Neuronal stem cell (in vitro differentiated cells): ENCODE data around the gene E4F1.

Source experiments
- DNase-seq: peaks from one replicate; pipeline ENCODE4 v3.0.0-alpha.2; 2013; ENCODE audit warnings: low spot score
- H2AFZ ChIP-seq: one replicate; pipeline ENCODE4 v1.6.1; 2013; ENCODE audit warnings: mild to moderate bottlenecking, low read length, inconsistent platforms
- H2AK5ac ChIP-seq: 2 replicates; pipeline ENCODE4 v1.6.1; 2013; ENCODE audit warnings: low read depth, mild to moderate bottlenecking, inconsistent platforms, low read length, moderate library complexity, mixed read lengths
- H2BK120ac ChIP-seq: 2 replicates; pipeline ENCODE4 v1.6.1; 2013; ENCODE audit warnings: low read depth, mild to moderate bottlenecking, inconsistent platforms, low read length, moderate library complexity, mixed read lengths
- H2BK12ac ChIP-seq: one replicate; pipeline ENCODE4 v1.6.1; 2013; ENCODE audit warnings: low read length, inconsistent platforms
- H2BK15ac ChIP-seq: 2 replicates; pipeline ENCODE4 v1.6.1; 2013; ENCODE audit warnings: mild to moderate bottlenecking, low read length, inconsistent platforms, mixed read lengths
- H2BK5ac ChIP-seq: one replicate; pipeline ENCODE4 v1.6.1; 2013; ENCODE audit warnings: inconsistent platforms, mild to moderate bottlenecking, low read length, moderate library complexity
- H3K14ac ChIP-seq: one replicate; pipeline ENCODE4 v1.6.1; 2013; ENCODE audit warnings: low read length, inconsistent platforms
- H3K18ac ChIP-seq: 2 replicates; pipeline ENCODE4 v1.6.1; 2013; ENCODE audit warnings: low read length, inconsistent platforms
- H3K23ac ChIP-seq: 2 replicates; pipeline ENCODE4 v1.6.1; 2013; ENCODE audit warnings: low read depth, mild to moderate bottlenecking, mixed read lengths, low read length, inconsistent platforms; ENCODE audit not compliant: poor library complexity
- H3K27ac ChIP-seq: replicated peaks from 3 replicates; pipeline ENCODE4 v1.5.1; 2013; ENCODE audit warnings: low read length, inconsistent platforms
- H3K27me3 ChIP-seq, 3 experiments: 2 replicates each; pipeline ENCODE4 v1.6.1; 2013; ENCODE audit warnings: low read length in 3 of 3, mild to moderate bottlenecking in 2 of 3, inconsistent platforms in 1 of 3, low read depth in 1 of 3, mixed read lengths in 1 of 3, moderate library complexity in 1 of 3; ENCODE audit not compliant: control insufficient read depth in 3 of 3, insufficient read depth in 3 of 3
- H3K36me3 ChIP-seq, 2 donors: replicated peaks in 1 of 2; 2 replicates each; pipeline ENCODE4 v1.6.1; 2013; ENCODE audit warnings: low read length in 2 of 2; ENCODE audit not compliant: control insufficient read depth in 2 of 2, insufficient read depth in 2 of 2
- H3K4ac ChIP-seq: 2 replicates; pipeline ENCODE4 v1.6.1; 2013; ENCODE audit warnings: inconsistent platforms, mild to moderate bottlenecking, low read length, moderate library complexity
- H3K4me1 ChIP-seq, 2 donors: 1 replicate in 1 of 2; 2 replicates in 1 of 2; pipeline ENCODE4 v1.6.1; 2013; ENCODE audit warnings: low read length in 2 of 2, low read depth in 1 of 2; ENCODE audit not compliant: control insufficient read depth in 2 of 2, insufficient read depth in 1 of 2
- H3K4me2 ChIP-seq: one replicate; pipeline ENCODE4 v1.6.1; 2013; ENCODE audit warnings: mild to moderate bottlenecking, low read length, inconsistent platforms; ENCODE audit not compliant: insufficient read depth, poor library complexity, severe bottlenecking
- H3K4me3 ChIP-seq, 2 donors: 2 replicates each; pipeline ENCODE4 v1.5.1; 2013; ENCODE audit warnings: low read length in 2 of 2, mild to moderate bottlenecking in 2 of 2, inconsistent platforms in 1 of 2, moderate library complexity in 1 of 2
- H3K79me1 ChIP-seq: one replicate; pipeline ENCODE4 v1.6.1; 2013; ENCODE audit warnings: low read depth, mild to moderate bottlenecking, inconsistent platforms, low read length, moderate library complexity
- H3K9ac ChIP-seq: one replicate; pipeline ENCODE4 v1.6.1; 2013; ENCODE audit warnings: mild to moderate bottlenecking, low read depth, low read length, inconsistent platforms; ENCODE audit not compliant: poor library complexity
- H3K9me3 ChIP-seq, 2 donors: replicated peaks in 1 of 2; 2 replicates each; pipeline versions ENCODE3 to v1.6.1; 2013; ENCODE audit warnings: low read length in 2 of 2, mild to moderate bottlenecking in 2 of 2, inconsistent platforms in 1 of 2, low read depth in 1 of 2, mixed read lengths in 1 of 2, moderate library complexity in 1 of 2; ENCODE audit not compliant: control insufficient read depth in 2 of 2, insufficient read depth in 1 of 2
- H4K8ac ChIP-seq: one replicate; pipeline ENCODE4 v1.6.1; 2013; ENCODE audit warnings: low read depth, mild to moderate bottlenecking, inconsistent platforms, low read length, moderate library complexity
- H4K91ac ChIP-seq: one replicate; pipeline ENCODE4 v1.6.1; 2013; ENCODE audit warnings: low read length, low read depth, mild to moderate bottlenecking, inconsistent platforms; ENCODE audit not compliant: poor library complexity
- WGBS, 2 donors: extraction: QIAGEN DNeasy Blood & Tissue Kit; methylation state at CpG; one replicate each; pipeline ENCODE4 v1.1.7; 2013; ENCODE audit warnings: missing lambda C conversion rate in 2 of 2, mixed read lengths in 1 of 2; ENCODE audit not compliant: insufficient read length in 2 of 2, insufficient replicate concordance in 1 of 2; ENCODE audit errors: extremely low coverage in 2 of 2; 5-methylcytosine and 5-hydroxymethylcytosine counted together

E4F1 gene

DNA sequence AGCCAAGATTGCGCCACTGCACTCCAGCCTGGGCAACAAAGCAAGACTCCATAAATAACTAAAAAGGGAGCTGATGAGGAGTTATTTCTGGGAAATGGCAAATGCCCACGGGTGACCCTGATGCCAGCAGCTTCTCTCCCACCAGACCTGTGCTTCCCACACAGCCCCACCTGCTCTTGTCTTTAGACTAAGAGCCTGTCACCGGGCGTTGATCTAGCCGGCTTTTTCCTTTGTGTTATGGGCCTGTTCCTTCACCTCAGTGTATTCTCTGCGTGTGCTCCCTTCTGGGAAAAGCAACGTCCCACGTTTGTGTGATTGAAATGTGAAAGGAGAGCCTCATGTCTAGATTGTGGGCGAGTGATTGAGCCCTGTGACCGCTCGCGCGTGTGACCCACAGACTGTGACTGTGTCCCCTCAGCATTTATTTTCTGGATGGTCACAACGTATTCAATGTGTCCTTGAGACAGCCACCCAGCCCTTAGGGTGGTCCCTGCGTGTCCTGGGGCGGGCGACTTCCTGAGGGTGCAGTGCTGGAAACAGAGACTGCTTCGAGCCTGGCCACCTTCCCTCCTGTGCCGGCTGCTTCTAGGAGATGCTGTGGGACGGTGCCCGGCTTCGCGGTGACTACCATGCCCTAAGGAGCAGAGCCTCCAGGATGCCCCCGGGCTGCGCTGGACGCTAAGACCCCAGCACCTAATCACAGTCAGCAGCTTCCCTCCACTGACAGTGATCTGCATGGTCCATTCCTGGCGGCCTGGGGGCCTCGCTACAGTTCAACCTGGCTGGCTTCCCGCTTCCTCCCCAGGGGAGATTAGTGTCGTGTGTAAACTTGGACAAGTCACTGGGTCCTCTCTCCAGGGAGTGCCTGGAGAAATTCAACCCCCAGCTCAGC is 52.3 kb downstream of the E4F1 start:
- no peak overlapping the region for H3K4ac ChIP-seq
- no peak for DNase-seq
- H3K36me3 ChIP-seq: peaks cover 0 to 11% of the 10 kb centered on the region in 2 donors
- H4K8ac ChIP-seq: no peak overlapping the region
- H4K91ac ChIP-seq: no peak overlapping the region
- H3K27me3 ChIP-seq: no peaks in the 10 kb centered on the region
- no peak overlapping the region for H2AFZ ChIP-seq
- H3K4me2 ChIP-seq: no peak overlapping the region
- no peak overlapping the region for H2BK120ac ChIP-seq
- no peak overlapping the region for H2BK12ac ChIP-seq
- no peak overlapping the region for H2AK5ac ChIP-seq
- no CpG with 5 or more reads among the region's 30 CpGs for WGBS, 2 donors
- no peak overlapping the region for H2BK15ac ChIP-seq
- H3K14ac ChIP-seq: no peak overlapping the region
- H3K18ac ChIP-seq: no peak overlapping the region
- no peaks in the 10 kb centered on the region for H3K9me3 ChIP-seq
- H2BK5ac ChIP-seq: no peak overlapping the region
- no peak overlapping the region for H3K23ac ChIP-seq
- H3K4me1 ChIP-seq: no peaks in the 10 kb centered on the region
- H3K79me1 ChIP-seq: peaks cover 6% of the 10 kb centered on the region
- no peak overlapping the region for H3K4me3 ChIP-seq
- no peak overlapping the region for H3K27ac ChIP-seq
- H3K9ac ChIP-seq: no peak overlapping the region

DNA sequence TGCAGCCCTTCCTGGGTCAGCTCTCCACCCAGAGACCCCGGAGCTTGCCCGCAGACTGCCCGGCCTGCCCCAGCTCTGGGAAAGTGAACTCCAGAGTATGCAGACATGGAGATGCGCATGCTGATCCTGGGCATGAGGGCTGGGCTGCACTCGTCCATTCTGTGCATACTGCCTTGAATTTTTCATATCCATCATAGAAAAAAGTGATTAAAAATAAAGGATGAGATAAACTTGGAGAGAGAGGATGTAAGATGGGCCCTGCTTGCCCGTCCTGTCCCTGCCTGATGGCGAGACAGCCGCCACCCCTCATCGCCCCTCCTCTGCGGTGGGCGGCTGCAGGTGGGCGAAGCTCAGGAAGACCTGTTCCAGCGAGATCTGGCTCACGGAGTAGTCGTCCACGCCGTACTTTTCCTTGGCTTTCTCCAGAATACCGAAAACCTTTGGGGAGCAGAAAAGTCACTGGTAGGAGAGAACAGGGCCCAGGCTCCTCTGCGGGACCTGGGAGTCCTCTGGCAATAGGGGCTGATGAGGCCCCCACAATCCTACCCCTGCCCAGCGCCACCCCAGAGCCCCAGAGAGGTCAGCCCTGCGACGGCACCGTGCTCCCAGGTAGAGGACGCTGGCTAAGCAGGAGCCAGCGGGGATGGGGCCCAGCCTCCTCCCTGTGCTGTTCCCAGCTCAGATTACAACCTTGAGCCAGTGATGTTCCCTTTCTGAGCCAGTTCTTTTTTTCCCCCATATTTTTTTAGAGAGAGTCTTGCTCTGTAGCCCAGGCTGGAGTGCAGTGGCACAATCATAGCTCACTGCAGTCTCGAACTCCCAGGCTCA is 53.2 kb downstream of the E4F1 start:
- peak overlapping the region; percentile 35 for H2AK5ac ChIP-seq
- H3K4me3 ChIP-seq: no peak overlapping the region
- no peak overlapping the region for H3K23ac ChIP-seq
- no peak for DNase-seq
- H2BK120ac ChIP-seq: no peak overlapping the region
- no peak overlapping the region for H2BK15ac ChIP-seq
- no peaks in the 10 kb centered on the region for H3K4me1 ChIP-seq
- no peaks in the 10 kb centered on the region for H3K27me3 ChIP-seq
- H2AFZ ChIP-seq: no peak overlapping the region
- no peak overlapping the region for H2BK5ac ChIP-seq
- H3K4ac ChIP-seq: no peak overlapping the region
- no peak overlapping the region for H3K14ac ChIP-seq
- peak overlapping the region; percentile 43 for H4K91ac ChIP-seq
- no peak overlapping the region for H3K18ac ChIP-seq
- H3K9ac ChIP-seq: no peak overlapping the region
- no peaks in the 10 kb centered on the region for H3K9me3 ChIP-seq
- no peak overlapping the region for H3K4me2 ChIP-seq
- peaks cover 0 to 12% of the 10 kb centered on the region in 2 donors for H3K36me3 ChIP-seq
- H3K79me1 ChIP-seq: peaks cover 5% of the 10 kb centered on the region
- no peak overlapping the region for H2BK12ac ChIP-seq
- H4K8ac ChIP-seq: no peak overlapping the region
- no peak overlapping the region for H3K27ac ChIP-seq
- no CpG with 5 or more reads among the region's 26 CpGs for WGBS, 2 donors

DNA sequence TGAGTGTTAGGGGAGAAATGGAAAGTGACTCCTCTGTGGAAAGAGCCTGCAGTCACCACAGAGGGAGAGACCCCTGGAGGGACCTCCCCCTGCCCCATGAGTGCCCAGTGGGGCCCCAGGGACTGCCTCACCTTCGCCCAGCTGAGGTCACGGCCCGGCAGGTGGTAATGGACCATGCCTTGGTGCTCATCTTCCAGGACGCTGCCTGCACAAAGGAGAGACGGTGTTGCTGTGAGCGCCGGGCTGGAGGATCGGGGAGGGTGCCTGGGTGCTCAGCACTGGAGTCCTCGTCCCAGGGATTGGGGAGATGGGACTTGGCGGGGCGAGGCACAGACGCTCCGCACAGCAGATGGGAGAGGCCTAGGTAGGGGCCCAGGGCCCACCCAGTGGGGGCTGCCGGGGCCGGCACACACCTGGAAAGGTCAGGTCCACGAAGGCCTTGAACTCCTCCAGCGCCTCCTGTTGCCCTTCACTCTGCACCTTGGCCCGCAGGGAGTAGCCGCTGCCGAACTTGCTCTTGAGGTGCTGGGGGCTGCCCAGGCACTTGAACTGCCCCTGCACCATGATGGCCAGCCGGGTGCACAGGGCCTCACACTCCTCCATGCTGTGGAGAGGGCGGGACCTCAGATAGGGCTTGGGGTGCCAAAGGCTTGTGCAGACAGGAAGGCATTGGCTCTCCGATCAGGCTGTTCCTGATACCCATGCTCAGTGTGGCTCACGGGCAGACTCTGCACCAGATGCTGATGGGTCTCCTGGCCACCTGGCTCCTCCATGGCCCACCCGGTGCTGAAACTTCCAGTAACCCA is 54.3 kb downstream of the E4F1 start:
- H3K18ac ChIP-seq: no peak overlapping the region
- peak overlapping the region; percentile 56 for H3K14ac ChIP-seq
- no peak overlapping the region for H3K4ac ChIP-seq
- no peak overlapping the region for H4K8ac ChIP-seq
- peak overlapping the region; percentile 24 for H2BK5ac ChIP-seq
- H3K36me3 ChIP-seq: peaks cover 0 to 10% of the 10 kb centered on the region in 2 donors
- no peak overlapping the region for H4K91ac ChIP-seq
- peak overlapping the region; percentile 73 for H3K23ac ChIP-seq
- H2AFZ ChIP-seq: no peak overlapping the region
- H2AK5ac ChIP-seq: no peak overlapping the region
- H2BK120ac ChIP-seq: no peak overlapping the region
- H3K4me2 ChIP-seq: no peak overlapping the region
- H2BK15ac ChIP-seq: no peak overlapping the region
- H3K4me1 ChIP-seq: no peaks in the 10 kb centered on the region
- no peak overlapping the region for H3K27ac ChIP-seq
- DNase-seq: no peak
- peak overlapping the region in 1 of 2 donors; percentile 20 for H3K4me3 ChIP-seq
- H3K9ac ChIP-seq: no peak overlapping the region
- peaks cover 2% of the 10 kb centered on the region for H3K79me1 ChIP-seq
- no peaks in the 10 kb centered on the region for H3K27me3 ChIP-seq
- no peaks in the 10 kb centered on the region for H3K9me3 ChIP-seq
- WGBS, 2 donors: no CpG with 5 or more reads among the region's 25 CpGs
- no peak overlapping the region for H2BK12ac ChIP-seq
